GM23338 (cell line): ENCODE data around the gene UBE2H. TPM values are rescaled to one million over a fixed set of nuclear protein-coding genes. Genes with fewer than 3 reads are reported as not detected.

Experiments used
- ATAC-seq: fragments of 200-7000 bp; cut with Tn5 transposase; 3 replicates; pipeline ENCODE4 v1.9.1; 2020
- DNase-seq: peaks from one replicate; pipeline ENCODE4 v3.0.0-alpha.2; 2015; ENCODE audit warnings: low spot score
- H2AFZ ChIP-seq: fragments of 200-600 bp; sonication (generic); 2 replicates; pipeline ENCODE4 v1.8.0; 2016; ENCODE audit warnings: antibody characterized with exemption, mild to moderate bottlenecking, moderate library complexity
- H3F3A ChIP-seq: fragments of 200-600 bp; sonication (generic); replicated peaks from 2 replicates; pipeline ENCODE4 v1.8.0; 2017; ENCODE audit warnings: antibody characterized with exemption, mixed run types, low read depth
- H3K27ac ChIP-seq: fragments of 200-600 bp; sonication (generic); 2 replicates; pipeline ENCODE4 v1.6.1; 2016; ENCODE audit warnings: low read depth
- H3K27me3 ChIP-seq: fragments of 200-600 bp; sonication (generic); 2 replicates; pipeline ENCODE4 v1.8.0; 2016; ENCODE audit warnings: mild to moderate bottlenecking, mixed run types, moderate library complexity; ENCODE audit not compliant: insufficient read depth
- H3K36me3 ChIP-seq: fragments of 200-600 bp; sonication (generic); 2 replicates; pipeline ENCODE4 v1.8.0; 2016; ENCODE audit warnings: mild to moderate bottlenecking; ENCODE audit not compliant: insufficient read depth
- H3K4me1 ChIP-seq: fragments of 200-600 bp; sonication (generic); 2 replicates; pipeline ENCODE4 v1.8.0; 2016; ENCODE audit warnings: mild to moderate bottlenecking, moderate library complexity; ENCODE audit not compliant: insufficient read depth
- H3K4me2 ChIP-seq: fragments of 200-600 bp; sonication (generic); 2 replicates; pipeline ENCODE4 v1.7.1; 2017; ENCODE audit warnings: mixed run types
- H3K4me3 ChIP-seq: fragments of 200-600 bp; sonication (generic); 2 replicates; pipeline ENCODE4 v1.6.1; 2016; ENCODE audit warnings: mixed run types
- H3K79me2 ChIP-seq: fragments of 200-600 bp; sonication (generic); replicated peaks from 2 replicates; pipeline ENCODE4 v1.8.0; 2017; ENCODE audit warnings: mild to moderate bottlenecking; ENCODE audit not compliant: insufficient read depth
- H3K9me2 ChIP-seq: fragments of 200-600 bp; sonication (generic); 2 replicates; pipeline ENCODE4 v1.8.0; 2017; ENCODE audit not compliant: insufficient read depth
- H4K20me1 ChIP-seq: fragments of 200-600 bp; sonication (generic); replicated peaks from 2 replicates; pipeline ENCODE4 v1.8.0; 2017; ENCODE audit warnings: mild to moderate bottlenecking; ENCODE audit not compliant: insufficient read depth
- H3K27ac Mint-ChIP-seq: 2 replicates; pipeline ENCODE4 v1.8.0; 2020; ENCODE audit warnings: inconsistent platforms, mild to moderate bottlenecking, moderate library complexity, mixed read lengths
- H3K27me3 Mint-ChIP-seq: 3 replicates; pipeline ENCODE4 v1.8.0; 2022; ENCODE audit warnings: low read depth, mild to moderate bottlenecking, moderate library complexity, mixed read lengths, inconsistent platforms; ENCODE audit not compliant: insufficient read depth, poor library complexity
- H3K36me3 Mint-ChIP-seq: 3 replicates; pipeline ENCODE4 v1.8.0; 2021; ENCODE audit warnings: low read depth, mild to moderate bottlenecking, inconsistent platforms, moderate library complexity, mixed read lengths
- H3K4me1 Mint-ChIP-seq: 3 replicates; pipeline ENCODE4 v1.8.0; 2020; ENCODE audit warnings: mild to moderate bottlenecking, inconsistent platforms, mixed read lengths
- H3K4me3 Mint-ChIP-seq: 3 replicates; pipeline ENCODE4 v1.8.0; 2021; ENCODE audit warnings: moderate library complexity, mild to moderate bottlenecking, inconsistent platforms, mixed read lengths
- H3K9me3 Mint-ChIP-seq: 3 replicates; pipeline ENCODE4 v1.8.0; 2020; ENCODE audit warnings: moderate library complexity, mild to moderate bottlenecking, inconsistent platforms, mixed read lengths
- CREB1 ChIP-seq: fragments of 250-450 bp; sonication (Bioruptor Pico); IDR thresholded peaks from 2 replicates; pipeline ENCODE4 v1.5.0; 2020; ENCODE audit warnings: low read depth, mild to moderate bottlenecking, moderate library complexity
- POLR2AphosphoS5 ChIP-seq: IDR thresholded peaks from 2 replicates; pipeline ENCODE4 v1.6.1; 2016; ENCODE audit warnings: antibody characterized with exemption, low read depth
- STAT1 ChIP-seq: IDR thresholded peaks from one replicate; pipeline ENCODE4 v1.6.1; 2016; ENCODE audit warnings: antibody characterized with exemption; ENCODE audit not compliant: unreplicated experiment
- polyA plus RNA-seq: library from polyadenylated mRNA; unstranded; fragments of >200 nt; fragmentation: Nextera tagmentation; extraction: Ambion mirVana; gene quantifications from 2 replicates; pipeline ENCODE4 v1.2.1, GENCODE V29; 2016
- total RNA-seq: library from RNA; depleted of rRNA; stranded (reverse); fragments of >200 nt; shearing (Covaris generic); gene quantifications from 2 replicates; pipeline ENCODE4 v1.2.3, GENCODE V29; 2014
- TF ChIP-seq, protein P1 (sequence below): IDR thresholded peaks from one replicate; pipeline ENCODE4 v1.6.1; 2018; ENCODE audit warnings: antibody characterized with exemption; ENCODE audit not compliant: unreplicated experiment
- TF ChIP-seq, protein P2 (sequence below), 2 experiments: fragments of 200-600 bp in 1 of 2; sonication (generic) in 1 of 2; conservative IDR thresholded peaks; 2 replicates each; pipeline versions ENCODE4 v1.5.1 to v1.6.1; 2016 to 2017; ENCODE audit warnings: antibody characterized with exemption in 2 of 2, low read depth in 2 of 2, mild to moderate bottlenecking in 2 of 2, moderate library complexity in 1 of 2

Gene UBE2H
- total and polyA plus RNA-seq, 2 experiments from 2014 or later = 40.8 to 86.5 TPM

DNA sequence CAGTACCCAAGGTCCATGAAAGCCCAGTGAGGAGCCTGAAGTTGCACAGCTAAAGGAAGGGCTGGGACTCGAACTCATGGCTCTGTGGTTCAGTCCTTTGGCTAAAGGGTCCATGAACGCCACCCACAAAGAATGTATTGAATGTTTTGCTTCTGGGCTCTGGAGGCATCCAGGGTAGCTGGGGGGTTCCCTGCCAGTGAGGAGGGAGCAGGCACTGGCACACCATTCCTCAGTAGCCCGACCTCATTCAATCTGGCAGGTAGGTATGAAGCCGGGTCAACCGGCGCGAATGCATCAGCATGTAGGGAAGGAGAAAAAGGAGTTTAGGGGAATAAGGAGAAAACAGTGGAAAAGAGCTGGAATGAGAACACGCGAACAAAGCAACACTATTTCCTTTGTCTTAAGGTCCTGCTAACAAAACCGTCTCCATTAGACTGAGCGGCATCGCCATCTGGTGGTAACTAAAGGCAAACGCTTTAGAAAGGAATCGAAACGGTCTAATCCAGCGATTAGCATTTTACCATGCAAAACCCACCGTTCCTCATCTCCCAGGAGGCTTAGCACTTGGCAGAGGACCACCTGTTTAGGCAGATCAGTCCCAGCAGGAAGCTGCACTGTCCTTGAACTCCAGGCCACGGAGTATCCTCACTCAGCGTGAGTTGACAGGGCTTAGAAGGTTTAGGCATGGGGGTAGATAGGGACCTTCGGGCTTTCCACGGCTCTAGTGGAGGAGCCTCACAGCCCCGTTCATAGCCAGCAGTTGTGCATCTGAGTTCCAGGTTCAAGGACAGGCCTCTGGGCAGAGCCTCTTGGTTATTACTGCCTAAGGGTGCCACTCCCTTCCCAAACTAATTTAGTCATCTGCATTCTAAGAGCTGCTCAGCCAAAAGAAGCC is 122.8 kb downstream of the UBE2H start:
- Histone ChIP-seq H3F3A (peaks cover 4% of the 10 kb centered on the region; the same call in 1 of the 2 replicates), H3K27me3 (no peaks in the 10 kb centered on the region), H3K4me3 (no peak overlapping the region), H3K79me2 (no peaks in the 10 kb centered on the region), H4K20me1 (no peaks in the 10 kb centered on the region), H2AFZ (no peak overlapping the region), H3K36me3 (no peaks in the 10 kb centered on the region), H3K4me1 (peaks cover 43% of the 10 kb centered on the region), H3K27ac (no peak overlapping the region; the same call in 1 of the 2 replicates), H3K9me2 (no peaks in the 10 kb centered on the region), H3K4me2 (peak overlapping the region; percentile 27)
- DNase-seq (peak; percentile 97), ATAC-seq (peak; percentile 20)
- Mint-ChIP-seq H3K27ac (peak overlapping the region; percentile 75), H3K27me3 (peaks cover 46% of the 10 kb centered on the region), H3K4me3 (peak overlapping the region; percentile 47; the same call in 2 of the 3 replicates), H3K4me1 (peaks cover 63% of the 10 kb centered on the region), H3K9me3 (no peaks in the 10 kb centered on the region; the same call in 2 of the 3 replicates), H3K36me3 (peaks cover 31% of the 10 kb centered on the region)
- TF ChIP-seq, protein P1, sequence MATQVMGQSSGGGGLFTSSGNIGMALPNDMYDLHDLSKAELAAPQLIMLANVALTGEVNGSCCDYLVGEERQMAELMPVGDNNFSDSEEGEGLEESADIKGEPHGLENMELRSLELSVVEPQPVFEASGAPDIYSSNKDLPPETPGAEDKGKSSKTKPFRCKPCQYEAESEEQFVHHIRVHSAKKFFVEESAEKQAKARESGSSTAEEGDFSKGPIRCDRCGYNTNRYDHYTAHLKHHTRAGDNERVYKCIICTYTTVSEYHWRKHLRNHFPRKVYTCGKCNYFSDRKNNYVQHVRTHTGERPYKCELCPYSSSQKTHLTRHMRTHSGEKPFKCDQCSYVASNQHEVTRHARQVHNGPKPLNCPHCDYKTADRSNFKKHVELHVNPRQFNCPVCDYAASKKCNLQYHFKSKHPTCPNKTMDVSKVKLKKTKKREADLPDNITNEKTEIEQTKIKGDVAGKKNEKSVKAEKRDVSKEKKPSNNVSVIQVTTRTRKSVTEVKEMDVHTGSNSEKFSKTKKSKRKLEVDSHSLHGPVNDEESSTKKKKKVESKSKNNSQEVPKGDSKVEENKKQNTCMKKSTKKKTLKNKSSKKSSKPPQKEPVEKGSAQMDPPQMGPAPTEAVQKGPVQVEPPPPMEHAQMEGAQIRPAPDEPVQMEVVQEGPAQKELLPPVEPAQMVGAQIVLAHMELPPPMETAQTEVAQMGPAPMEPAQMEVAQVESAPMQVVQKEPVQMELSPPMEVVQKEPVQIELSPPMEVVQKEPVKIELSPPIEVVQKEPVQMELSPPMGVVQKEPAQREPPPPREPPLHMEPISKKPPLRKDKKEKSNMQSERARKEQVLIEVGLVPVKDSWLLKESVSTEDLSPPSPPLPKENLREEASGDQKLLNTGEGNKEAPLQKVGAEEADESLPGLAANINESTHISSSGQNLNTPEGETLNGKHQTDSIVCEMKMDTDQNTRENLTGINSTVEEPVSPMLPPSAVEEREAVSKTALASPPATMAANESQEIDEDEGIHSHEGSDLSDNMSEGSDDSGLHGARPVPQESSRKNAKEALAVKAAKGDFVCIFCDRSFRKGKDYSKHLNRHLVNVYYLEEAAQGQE = no peak
- TF ChIP-seq, protein P2, sequence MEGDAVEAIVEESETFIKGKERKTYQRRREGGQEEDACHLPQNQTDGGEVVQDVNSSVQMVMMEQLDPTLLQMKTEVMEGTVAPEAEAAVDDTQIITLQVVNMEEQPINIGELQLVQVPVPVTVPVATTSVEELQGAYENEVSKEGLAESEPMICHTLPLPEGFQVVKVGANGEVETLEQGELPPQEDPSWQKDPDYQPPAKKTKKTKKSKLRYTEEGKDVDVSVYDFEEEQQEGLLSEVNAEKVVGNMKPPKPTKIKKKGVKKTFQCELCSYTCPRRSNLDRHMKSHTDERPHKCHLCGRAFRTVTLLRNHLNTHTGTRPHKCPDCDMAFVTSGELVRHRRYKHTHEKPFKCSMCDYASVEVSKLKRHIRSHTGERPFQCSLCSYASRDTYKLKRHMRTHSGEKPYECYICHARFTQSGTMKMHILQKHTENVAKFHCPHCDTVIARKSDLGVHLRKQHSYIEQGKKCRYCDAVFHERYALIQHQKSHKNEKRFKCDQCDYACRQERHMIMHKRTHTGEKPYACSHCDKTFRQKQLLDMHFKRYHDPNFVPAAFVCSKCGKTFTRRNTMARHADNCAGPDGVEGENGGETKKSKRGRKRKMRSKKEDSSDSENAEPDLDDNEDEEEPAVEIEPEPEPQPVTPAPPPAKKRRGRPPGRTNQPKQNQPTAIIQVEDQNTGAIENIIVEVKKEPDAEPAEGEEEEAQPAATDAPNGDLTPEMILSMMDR (conservative IDR thresholded peaks at IDR 0.05; ENCODE audit: low read depth in 2 of 2) = peak; percentile 80 to 91
- TF ChIP-seq STAT1 = no peak
- peak; percentile 65 for TF ChIP-seq POLR2AphosphoS5

DNA sequence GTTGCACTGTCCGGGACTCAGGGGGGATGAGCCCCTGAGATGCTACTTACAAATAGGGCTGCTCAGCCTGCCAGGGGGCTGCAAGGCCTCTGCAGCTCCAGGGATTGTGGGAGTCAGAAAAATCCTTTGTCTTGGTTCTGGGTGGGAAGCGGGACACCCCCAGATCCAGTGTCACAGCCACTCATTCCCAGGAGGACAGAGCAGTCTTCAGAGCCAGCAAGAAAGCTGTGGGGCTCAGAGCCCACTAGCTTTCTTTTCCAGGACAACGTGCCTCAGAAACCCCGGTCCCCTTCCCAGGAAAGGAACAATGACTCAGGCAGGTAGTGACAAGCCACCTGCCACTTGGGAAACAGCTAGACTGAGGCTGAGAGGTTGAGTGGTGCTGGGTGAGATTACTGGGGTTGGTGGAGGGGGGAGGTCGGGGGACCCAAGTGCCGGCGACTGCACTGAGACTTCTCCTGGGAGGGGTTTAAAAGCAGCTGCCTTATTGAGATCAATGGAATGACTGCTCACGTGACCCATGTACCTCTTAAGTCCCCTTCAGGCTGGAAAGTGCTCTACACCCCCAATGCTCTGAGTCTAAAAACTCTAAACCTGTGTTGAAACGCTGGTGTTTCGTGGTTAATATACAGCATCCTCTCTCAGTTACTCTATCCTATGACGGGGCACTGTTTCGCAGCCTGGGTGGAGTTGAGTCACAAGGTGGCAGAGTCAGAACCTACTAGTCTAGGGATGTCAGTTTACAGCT is 123.6 kb downstream of the UBE2H start:
- Histone ChIP-seq H3K79me2 (no peaks in the 10 kb centered on the region), H3K4me1 (peaks cover 40% of the 10 kb centered on the region), H3K27me3 (no peaks in the 10 kb centered on the region), H3K9me2 (no peaks in the 10 kb centered on the region), H3K27ac (peak overlapping the region; percentile 27; the same call in 1 of the 2 replicates), H2AFZ (no peak overlapping the region), H3K4me2 (peak overlapping the region; percentile 27), H3K36me3 (no peaks in the 10 kb centered on the region), H3K4me3 (no peak overlapping the region), H3F3A (peaks cover 9% of the 10 kb centered on the region; the same call in 1 of the 2 replicates), H4K20me1 (no peaks in the 10 kb centered on the region)
- H3K4me3 Mint-ChIP-seq = peak overlapping the region; percentile 47; the same call in 1 of the 3 replicates
- no peaks in the 10 kb centered on the region for H3K9me3 Mint-ChIP-seq
- ATAC-seq = no peak
- H3K27ac Mint-ChIP-seq = peak overlapping the region; percentile 75
- H3K27me3 Mint-ChIP-seq = peaks cover 54% of the 10 kb centered on the region
- peak; percentile 79 for DNase-seq
- H3K4me1 Mint-ChIP-seq = peaks cover 56% of the 10 kb centered on the region
- TF ChIP-seq, protein P1 = no peak
- TF ChIP-seq CREB1 (CRISPR knock-in tag) (no peak), POLR2AphosphoS5 (peak; percentile 7; the same call in 1 of the 2 replicates)
- TF ChIP-seq, protein P2 (conservative IDR thresholded peaks at IDR 0.05; ENCODE audit: low read depth in 2 of 2) = peak; percentile 22 to 29; a peak in 2 of 4 replicates
- H3K36me3 Mint-ChIP-seq = peaks cover 24% of the 10 kb centered on the region
